HG02678 (cell line): ENCODE measurements around the gene SNX21.
"Not testable (repeated sequence)": the region's sequence is repeated elsewhere in the genome, so short reads cannot be mapped to it uniquely, and the experiment has no call there.

ENCODE experiments used
- ATAC-seq: cut with Tn5 transposase; IDR thresholded peaks from one replicate; pipeline ENCODE4 v1.9.1; 2021; ENCODE audit warnings: mild to moderate bottlenecking, moderate library complexity; ENCODE audit not compliant: unreplicated experiment

The SNX21 gene

DNA sequence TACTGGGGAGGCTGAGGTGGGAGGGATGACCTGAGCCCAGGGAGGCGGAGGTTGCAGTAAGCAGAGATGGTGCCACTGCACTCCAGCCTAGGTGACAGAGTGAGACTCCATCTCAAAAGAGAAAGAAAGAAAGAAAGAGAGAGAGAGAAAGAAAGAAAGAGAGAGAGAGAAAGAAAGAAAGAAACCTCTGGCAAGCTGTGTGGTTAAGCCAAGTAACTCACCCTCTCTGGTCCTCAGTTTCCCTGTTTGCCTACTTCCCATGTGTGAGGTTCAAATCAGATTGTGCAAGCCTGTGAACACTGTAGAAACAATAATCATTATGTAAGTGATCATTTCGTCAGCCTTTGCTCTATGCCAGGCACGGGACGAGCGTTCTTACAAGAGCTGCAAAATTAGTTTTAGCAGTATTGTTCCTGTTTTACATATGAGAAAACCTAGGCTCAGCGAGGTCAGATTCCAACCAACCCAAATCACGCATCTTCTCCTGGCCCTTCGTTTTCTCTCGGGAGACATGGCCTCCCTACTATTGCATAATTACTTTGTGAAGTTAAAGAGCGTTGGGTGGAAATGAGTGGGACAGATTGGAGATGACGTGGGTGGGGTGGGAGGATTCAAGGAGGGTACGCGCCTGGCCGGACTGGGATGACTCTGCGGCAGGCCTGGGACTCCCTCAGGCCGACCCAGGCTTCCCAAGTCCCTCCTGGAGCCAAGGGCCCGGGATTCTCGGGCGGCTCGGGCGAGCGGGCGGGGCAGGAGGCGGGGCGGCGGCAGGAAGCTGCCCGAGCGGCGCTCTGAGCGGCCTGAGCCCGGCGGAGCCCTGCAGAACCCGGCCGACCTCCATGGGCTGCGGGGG lies at the start of gene SNX21:
SNX21 (plus strand) TSS at position 770 of the 853 bp plus-strand sequence. CDS start 121 bp downstream, outside the sequence.
- ATAC-seq, result no peak

DNA sequence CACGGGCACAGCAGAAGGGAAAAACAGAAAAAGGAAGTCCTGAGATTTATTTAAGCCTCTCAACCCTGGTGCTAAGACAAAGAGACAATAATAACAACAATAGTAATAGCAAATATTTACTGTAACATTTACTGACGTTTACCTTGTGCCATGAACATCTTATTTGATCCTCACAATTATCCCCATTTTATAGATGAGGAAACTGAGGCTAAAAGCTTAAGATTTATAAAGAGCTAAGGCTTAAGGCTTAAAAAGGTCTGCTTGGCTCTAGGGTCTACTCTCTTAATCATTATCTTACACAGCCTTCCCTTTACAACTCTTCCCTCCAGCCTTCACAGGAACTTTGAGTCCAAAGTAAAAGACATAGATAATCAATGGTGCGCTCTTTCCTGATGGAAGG lies 45.2 kb upstream of the SNX21 start:
- ATAC-seq, result no peak

- peak; percentile 18 for ATAC-seq
Measured at GRCh38 chr20:45792317-45793118, 41.1 kb upstream of the SNX21 start.

DNA sequence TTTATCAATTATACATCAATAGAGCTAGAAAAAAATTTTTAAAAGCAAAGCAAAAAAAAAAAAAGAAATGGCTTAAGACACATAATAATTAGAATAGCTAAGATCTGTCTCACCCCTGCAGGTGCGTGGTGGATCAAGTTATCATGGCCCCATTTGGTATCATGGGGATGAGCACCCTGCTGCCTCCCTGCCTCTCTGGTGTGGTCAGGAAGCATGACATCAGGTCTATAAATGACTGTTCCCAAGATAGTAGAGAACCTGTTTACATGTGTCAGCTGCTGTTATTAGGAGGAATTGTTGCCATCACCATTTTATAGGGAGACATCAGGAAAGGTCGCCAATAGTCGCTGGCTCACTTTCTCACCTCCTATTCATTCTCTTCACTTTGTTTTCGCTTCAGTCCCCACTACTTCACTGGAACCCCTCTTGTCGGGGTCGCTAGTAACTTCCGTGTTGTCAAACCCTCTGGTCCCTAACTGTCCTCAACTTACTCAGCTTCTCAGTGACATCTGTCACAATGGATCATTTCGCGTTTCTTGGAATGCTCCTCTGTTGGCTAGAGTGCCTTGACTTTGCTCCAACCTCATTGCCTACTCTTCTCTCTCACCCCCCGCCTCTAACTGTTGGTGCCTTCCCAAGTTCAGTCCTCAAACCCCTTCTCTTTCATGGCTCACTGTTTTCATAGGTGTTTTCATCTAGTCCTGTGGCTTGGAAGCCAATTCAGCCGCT lies 37.1 kb upstream of the SNX21 start:
- no peak for ATAC-seq

DNA sequence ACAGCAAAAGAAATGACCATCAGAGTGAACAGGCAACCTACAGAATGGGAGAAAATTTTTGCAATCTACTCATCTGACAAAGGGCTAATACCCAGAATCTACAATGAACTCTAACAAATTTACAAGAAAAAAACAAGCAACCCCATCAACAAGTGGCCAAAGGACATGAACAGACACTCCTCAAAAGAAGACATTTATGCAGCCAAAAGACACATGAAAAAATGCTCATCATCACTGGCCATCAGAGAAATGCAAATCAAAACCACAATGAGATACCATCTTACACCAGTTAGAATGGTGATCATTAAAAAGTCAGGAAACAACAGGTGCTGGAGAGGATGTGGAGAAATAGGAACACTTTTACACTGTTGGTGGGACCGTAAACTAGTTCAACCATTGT lies 36.1 kb upstream of the SNX21 start:
- not testable (repeated sequence) for ATAC-seq

GRCh38 chr20:45797955-45798354 lies 35.6 kb upstream of the SNX21 start:
- not testable (repeated sequence) for ATAC-seq

DNA sequence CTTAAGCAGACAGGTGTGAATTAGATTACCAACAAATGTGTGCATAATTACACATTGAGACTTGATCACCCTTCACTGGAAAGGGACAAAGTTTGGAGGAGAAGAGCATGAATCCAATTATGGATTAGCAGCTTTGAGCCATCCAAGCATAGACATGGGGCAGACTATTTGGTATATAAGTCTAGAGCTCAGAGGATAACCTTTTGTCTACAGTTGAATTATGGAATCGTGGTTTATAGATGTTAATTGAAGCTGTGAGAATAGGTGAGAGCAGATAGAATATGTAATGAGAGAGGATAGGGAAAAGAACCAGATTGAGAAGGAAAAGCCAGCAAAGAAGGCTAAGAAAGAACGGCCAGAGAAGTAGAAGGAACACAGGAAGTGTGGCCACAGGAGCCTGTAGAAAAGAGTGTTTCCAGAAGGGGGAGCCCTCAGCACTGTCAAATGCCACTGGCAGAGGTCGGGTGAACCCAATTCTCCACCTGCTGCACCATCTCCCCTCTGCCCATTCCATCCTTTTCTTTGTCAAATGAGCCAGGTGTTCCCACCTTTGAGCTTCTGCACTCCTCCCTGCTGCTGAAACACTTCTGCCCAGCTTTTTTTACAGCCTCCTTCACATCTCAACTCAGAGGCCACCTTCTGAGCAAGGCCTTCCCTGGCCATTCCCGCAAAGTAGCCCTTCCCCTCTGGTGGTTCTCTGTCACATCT lies 34.5 kb upstream of the SNX21 start:
- no peak for ATAC-seq

- ATAC-seq, result no peak
Measured at GRCh38 chr20:45801851-45802250, 31.7 kb upstream of the SNX21 start.

DNA sequence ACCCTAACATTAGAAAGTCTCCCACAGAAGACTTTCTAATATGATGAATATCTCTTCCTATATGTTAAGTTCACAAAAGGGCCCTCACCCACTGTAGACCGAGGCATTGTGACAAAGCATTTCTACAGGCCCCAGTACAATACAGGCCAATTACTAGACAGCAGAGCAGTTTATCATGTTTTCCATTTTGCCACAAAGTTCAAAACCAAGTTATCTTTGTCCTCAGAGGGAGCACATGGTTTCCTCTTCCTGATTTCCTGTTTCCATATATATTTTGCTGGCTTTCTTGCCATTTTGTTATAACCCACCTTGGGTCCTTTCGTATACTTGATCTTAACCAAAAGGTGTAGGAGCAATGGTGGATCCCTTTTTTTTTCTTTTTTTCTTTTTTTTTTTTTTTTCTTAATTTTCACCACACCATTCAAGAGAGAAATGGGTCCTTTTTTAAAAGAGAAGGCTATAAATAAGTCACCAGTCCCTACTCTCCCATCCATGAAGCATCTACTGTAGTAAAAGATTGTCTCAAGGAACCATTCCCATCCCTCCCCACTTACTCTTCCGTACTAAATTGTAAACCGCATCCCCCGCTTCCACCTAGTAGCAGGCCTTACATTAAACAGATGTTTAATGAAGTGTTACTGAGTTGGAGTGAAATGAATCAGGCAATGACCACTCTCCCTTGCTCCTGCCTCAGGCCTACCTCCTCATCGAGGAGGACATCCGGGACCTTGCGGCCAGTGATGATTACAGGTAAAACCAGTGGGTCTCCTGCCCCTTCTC lies 23.2 kb upstream of the SNX21 start:
- ATAC-seq, result no peak

GRCh38 chr20:45812157-45813005 lies 21.2 kb upstream of the SNX21 start, which contains the start of gene UBE2C:
Gene UBE2C, plus strand, starts transcription at chr20:45812644. Its CDS starts 52 bp downstream, at chr20:45812696.
- peak; percentile 99 for ATAC-seq

GRCh38 chr20:45813006-45813340 lies 20.6 kb upstream of the SNX21 start:
- no peak for ATAC-seq

- ATAC-seq, result no peak
Measured at GRCh38 chr20:45813489-45813888, 20.1 kb upstream of the SNX21 start.

GRCh38 chr20:45814314-45814713 lies 19.3 kb upstream of the SNX21 start:
- ATAC-seq, result no peak

GRCh38 chr20:45816951-45817350 lies 16.6 kb upstream of the SNX21 start:
- ATAC-seq, result no peak

- ATAC-seq, result no peak
Measured at GRCh38 chr20:45817376-45818194, 16.0 kb upstream of the SNX21 start.

GRCh38 chr20:45818239-45818638 lies 15.4 kb upstream of the SNX21 start:
- ATAC-seq, result no peak

GRCh38 chr20:45819466-45819865 lies 14.1 kb upstream of the SNX21 start:
- no peak for ATAC-seq

GRCh38 chr20:45821947-45822346 lies 11.7 kb upstream of the SNX21 start:
- no peak for ATAC-seq
